IMR-90 (cell line): ENCODE measurements around the gene DUOX2.

ENCODE experiments used
- BHLHE40 ChIP-seq: fragments of 150-350 bp; IDR thresholded peaks from 2 replicates; pipeline ENCODE4 v1.6.1; 2016; ENCODE audit warnings: mild to moderate bottlenecking, low read depth, low read length
- CEBPB ChIP-seq: IDR thresholded peaks from 2 replicates; pipeline ENCODE4 v1.6.1; 2012; ENCODE audit warnings: low read depth, low read length, improper control_type of control experiment
- CHD1 ChIP-seq: IDR thresholded peaks from 2 replicates; pipeline ENCODE4 v1.6.1; 2012; ENCODE audit warnings: low read depth, low read length, improper control_type of control experiment
- FOS ChIP-seq: fragments of 150-350 bp; IDR thresholded peaks from 2 replicates; pipeline ENCODE4 v1.6.1; 2016; ENCODE audit warnings: low read depth, low read length
- MAZ ChIP-seq: IDR thresholded peaks from 2 replicates; pipeline ENCODE4 v1.6.1; 2012; ENCODE audit warnings: low read depth, mild to moderate bottlenecking, low read length, improper control_type of control experiment, moderate library complexity, borderline replicate concordance
- MXI1 ChIP-seq: IDR thresholded peaks from 2 replicates; pipeline ENCODE4 v1.6.1; 2012; ENCODE audit warnings: low read depth, mild to moderate bottlenecking, low read length, moderate library complexity, borderline replicate concordance
- NFE2L2 ChIP-seq: fragments of 150-350 bp; IDR thresholded peaks from 2 replicates; pipeline ENCODE4 v1.6.1; 2016; ENCODE audit warnings: low read depth, mild to moderate bottlenecking, low read length
- POLR2A ChIP-seq: IDR thresholded peaks from 2 replicates; pipeline ENCODE4 v1.6.1; 2012; ENCODE audit warnings: mild to moderate bottlenecking, low read depth, low read length
- RAD21 ChIP-seq: IDR thresholded peaks from 2 replicates; pipeline ENCODE4 v1.6.1; 2012; ENCODE audit warnings: low read length, improper control_type of control experiment
- RCOR1 ChIP-seq: IDR thresholded peaks from 2 replicates; pipeline ENCODE4 v1.6.1; 2012; ENCODE audit warnings: mild to moderate bottlenecking, low read length, improper control_type of control experiment; ENCODE audit not compliant: insufficient replicate concordance
- RFX5 ChIP-seq: IDR thresholded peaks from 2 replicates; pipeline ENCODE4 v1.8.0; 2012; ENCODE audit warnings: low read depth, mild to moderate bottlenecking, low read length, moderate library complexity
- TF ChIP-seq, protein P1 (sequence below): conservative IDR thresholded peaks from 2 replicates; pipeline ENCODE4 v1.5.1; 2012; ENCODE audit warnings: mild to moderate bottlenecking, low read depth, low read length, improper control_type of control experiment
- TF ChIP-seq, protein P2 (sequence below): fragments of 150-350 bp; IDR thresholded peaks from 2 replicates; pipeline ENCODE4 v1.6.1; 2017; ENCODE audit warnings: mild to moderate bottlenecking, antibody characterized with exemption, low read length, low read depth

DNA sequence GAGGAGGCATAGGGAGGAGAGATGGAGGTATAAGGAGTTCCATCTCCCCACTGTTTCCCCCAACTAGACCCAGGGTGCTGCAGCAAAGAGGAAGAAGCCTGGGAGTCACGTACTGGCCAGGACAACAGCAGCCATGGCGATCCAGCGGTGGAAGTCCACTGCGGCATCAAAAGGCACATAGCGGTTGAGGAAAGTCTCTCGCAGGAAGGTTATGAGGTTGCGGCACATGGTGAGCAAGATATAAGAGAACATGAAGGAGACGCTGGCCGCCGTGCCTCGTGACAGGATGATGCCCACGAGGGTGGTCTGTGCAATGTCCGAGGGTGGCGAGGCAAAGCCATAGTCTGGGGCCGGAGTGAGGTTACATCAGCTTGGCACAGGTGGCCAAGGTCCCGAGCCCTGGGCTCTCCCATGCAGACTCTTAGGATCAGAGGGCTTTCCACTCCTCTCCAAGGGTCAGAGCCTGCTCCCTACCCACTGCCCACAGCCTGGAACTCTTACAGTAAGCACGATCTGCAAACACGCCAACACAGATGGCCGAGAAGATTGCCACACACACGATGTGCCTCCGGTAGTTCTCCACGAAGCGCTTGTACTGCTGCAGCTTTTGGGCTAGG, 14.3 kb downstream of the DUOX2 start:
- TF ChIP-seq BHLHE40, result no peak
- TF ChIP-seq, protein P1, sequence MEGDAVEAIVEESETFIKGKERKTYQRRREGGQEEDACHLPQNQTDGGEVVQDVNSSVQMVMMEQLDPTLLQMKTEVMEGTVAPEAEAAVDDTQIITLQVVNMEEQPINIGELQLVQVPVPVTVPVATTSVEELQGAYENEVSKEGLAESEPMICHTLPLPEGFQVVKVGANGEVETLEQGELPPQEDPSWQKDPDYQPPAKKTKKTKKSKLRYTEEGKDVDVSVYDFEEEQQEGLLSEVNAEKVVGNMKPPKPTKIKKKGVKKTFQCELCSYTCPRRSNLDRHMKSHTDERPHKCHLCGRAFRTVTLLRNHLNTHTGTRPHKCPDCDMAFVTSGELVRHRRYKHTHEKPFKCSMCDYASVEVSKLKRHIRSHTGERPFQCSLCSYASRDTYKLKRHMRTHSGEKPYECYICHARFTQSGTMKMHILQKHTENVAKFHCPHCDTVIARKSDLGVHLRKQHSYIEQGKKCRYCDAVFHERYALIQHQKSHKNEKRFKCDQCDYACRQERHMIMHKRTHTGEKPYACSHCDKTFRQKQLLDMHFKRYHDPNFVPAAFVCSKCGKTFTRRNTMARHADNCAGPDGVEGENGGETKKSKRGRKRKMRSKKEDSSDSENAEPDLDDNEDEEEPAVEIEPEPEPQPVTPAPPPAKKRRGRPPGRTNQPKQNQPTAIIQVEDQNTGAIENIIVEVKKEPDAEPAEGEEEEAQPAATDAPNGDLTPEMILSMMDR, result no peak
- TF ChIP-seq RAD21, result no peak
- TF ChIP-seq RCOR1, result no peak
- no peak for TF ChIP-seq CEBPB
- TF ChIP-seq, protein P2, sequence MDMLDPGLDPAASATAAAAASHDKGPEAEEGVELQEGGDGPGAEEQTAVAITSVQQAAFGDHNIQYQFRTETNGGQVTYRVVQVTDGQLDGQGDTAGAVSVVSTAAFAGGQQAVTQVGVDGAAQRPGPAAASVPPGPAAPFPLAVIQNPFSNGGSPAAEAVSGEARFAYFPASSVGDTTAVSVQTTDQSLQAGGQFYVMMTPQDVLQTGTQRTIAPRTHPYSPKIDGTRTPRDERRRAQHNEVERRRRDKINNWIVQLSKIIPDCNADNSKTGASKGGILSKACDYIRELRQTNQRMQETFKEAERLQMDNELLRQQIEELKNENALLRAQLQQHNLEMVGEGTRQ, result no peak
- no peak for TF ChIP-seq MAZ
- no peak for TF ChIP-seq FOS
- TF ChIP-seq POLR2A, result no peak
- no peak for TF ChIP-seq NFE2L2
- no peak for TF ChIP-seq RFX5
- no peak for TF ChIP-seq MXI1
- no peak for TF ChIP-seq CHD1
